Ovary (tissue), 9 donors: Measurements from ENCODE around the gene LDB1. TPM values are rescaled to one million over a fixed set of nuclear protein-coding genes. Genes with fewer than 3 reads are reported as not detected.

Source experiments
- DNase-seq, 5 donors: peaks; one replicate each; pipeline ENCODE4 v3.0.0-alpha.2; 2019 to 2020
- H3K27ac ChIP-seq, 2 donors: fragments of 200-600 bp; one replicate each; pipeline versions ENCODE4 v1.5.1 to v1.8.0; 2019 to 2022
- H3K27me3 ChIP-seq: fragments of 200-600 bp; one replicate; pipeline ENCODE4 v1.8.0; 2022
- H3K36me3 ChIP-seq: fragments of 200-600 bp; sonication (generic); one replicate; pipeline ENCODE4 v1.5.1; 2019
- H3K4me1 ChIP-seq: one replicate; pipeline ENCODE4 v1.8.1; 2013; ENCODE audit warnings: mild to moderate bottlenecking, moderate library complexity; ENCODE audit not compliant: insufficient read depth
- H3K4me3 ChIP-seq: fragments of 200-600 bp; sonication (generic); one replicate; pipeline ENCODE4 v1.5.1; 2017
- H3K9me3 ChIP-seq, 2 donors: fragments of 200-600 bp in 1 of 2; sonication (generic) in 1 of 2; one replicate each; pipeline versions ENCODE4 v1.5.1 to v1.8.1; 2013 to 2019; ENCODE audit warnings: mild to moderate bottlenecking in 1 of 2, moderate library complexity in 1 of 2
- EP300 ChIP-seq: sonication (generic); formaldehyde crosslinking; IDR thresholded peaks from one replicate; pipeline ENCODE4 v1.6.1; 2017; ENCODE audit warnings: antibody characterized with exemption
- POLR2A ChIP-seq: fragments of 450-650 bp; IDR thresholded peaks from one replicate; pipeline ENCODE4 v1.6.1; 2017; ENCODE audit warnings: antibody characterized with exemption, mild to moderate bottlenecking, moderate library complexity
- WGBS, 3 donors: extraction: QIAGEN DNeasy Blood & Tissue Kit in 1 of 3; methylation state at CpG; one replicate each; pipeline versions ENCODE4 v1.1.5 to v1.1.7; 2013 to 2017; 5-methylcytosine and 5-hydroxymethylcytosine counted together
- intact Hi-C, 4 donors: fragments of 100-400 bp; cut with DNase I; formaldehyde crosslinking; loops; one replicate each; pipeline versions ENCODE4 v1.11.0 to v1.15.1; 2022 to 2023
- polyA plus RNA-seq, 2 donors: library from polyadenylated mRNA; stranded (reverse); fragments of 200-250 nt in 1 of 2; fragments of 350-450 nt in 1 of 2; fragmentation: Illumina TruSeq in 1 of 2; extraction: RNeasy Lipid Tissue Mini Kit (QIAGEN cat#74804) in 1 of 2; gene quantifications; one replicate each; pipeline ENCODE4 v1.2.3, GENCODE V29; 2013 to 2014
- total RNA-seq, 7 donors: library from RNA; depleted of rRNA in 2 of 7; stranded (reverse); fragments of >200 nt in 2 of 7; fragmentation: NEBNext Ultra II Directional in 3 of 7; extraction: Animal tissue kit (Norgen Biotek cat#: 25700) in 3 of 7; gene quantifications; one replicate each; pipeline versions ENCODE4 v1.1.0 to v1.2.4, GENCODE V29; 2016 to 2023
- TF ChIP-seq, protein P1 (sequence below), 3 donors: fragments of 450-650 bp in 2 of 3; fragments of 200-600 bp in 1 of 3; IDR thresholded peaks; one replicate each; pipeline versions ENCODE4 v1.5.1 to v1.8.0; 2016 to 2022; ENCODE audit warnings: antibody characterized with exemption in 3 of 3, mild to moderate bottlenecking in 1 of 3
- donor health status: DM: no; HTN: no; CAD: no; lungs with moderate emphysema.
- donor health status: DM: no; HTN: no; CAD: no.
- donor health status: Bipolar disorder and iron deficiency.
- donor health status: DM: yes; HTN: yes; CAD: no.
- donor health status: DM: no; HTN: no; CAD: no.
- donor health status: DM: yes; HTN: yes; CAD: no.

LDB1 gene
- total and polyA plus RNA-seq, 9 donors: 59.0 to 141 (median 93.2) TPM

DNA sequence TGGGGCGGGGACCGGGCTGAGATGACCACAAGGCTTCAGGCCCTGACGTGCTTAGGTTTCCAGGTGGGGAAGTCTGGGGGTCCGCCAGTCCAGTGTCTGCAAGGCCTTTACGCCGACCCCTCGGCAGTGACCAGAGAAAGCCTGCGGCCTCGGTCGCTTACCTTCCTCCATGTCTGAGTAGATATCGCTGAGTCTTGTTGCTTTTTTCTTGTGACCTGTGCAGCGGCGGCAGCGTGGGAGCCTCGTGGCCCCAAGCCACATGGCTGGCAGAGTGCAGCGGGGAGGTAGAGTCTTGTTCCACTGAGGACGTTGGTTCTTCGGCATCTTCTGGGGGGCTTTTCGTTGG, 32.4 kb upstream of the LDB1 start:
- intact Hi-C loops: loop anchor here in 1 of 4 donors (10.0 kb wide), 1 partner anchor 82 kb away; no protein-coding TSS in a partner anchor
- Histone ChIP-seq H3K27me3 (no peaks in the 10 kb centered on the region), H3K36me3 (no peaks in the 10 kb centered on the region), H3K27ac (peak overlapping the region; percentile 4 to 81), H3K4me3 (peak overlapping the region; percentile 90), H3K9me3 (no peaks in the 10 kb centered on the region), H3K4me1 (peaks cover 6% of the 10 kb centered on the region)
- DNase-seq: no peak
- 0 to 1% (median 0%) methylated on average over 17 to 19 of the region's 19 CpGs for WGBS, 3 donors
- TF ChIP-seq POLR2A (no peak), EP300 (no peak)
- TF ChIP-seq, protein P1, sequence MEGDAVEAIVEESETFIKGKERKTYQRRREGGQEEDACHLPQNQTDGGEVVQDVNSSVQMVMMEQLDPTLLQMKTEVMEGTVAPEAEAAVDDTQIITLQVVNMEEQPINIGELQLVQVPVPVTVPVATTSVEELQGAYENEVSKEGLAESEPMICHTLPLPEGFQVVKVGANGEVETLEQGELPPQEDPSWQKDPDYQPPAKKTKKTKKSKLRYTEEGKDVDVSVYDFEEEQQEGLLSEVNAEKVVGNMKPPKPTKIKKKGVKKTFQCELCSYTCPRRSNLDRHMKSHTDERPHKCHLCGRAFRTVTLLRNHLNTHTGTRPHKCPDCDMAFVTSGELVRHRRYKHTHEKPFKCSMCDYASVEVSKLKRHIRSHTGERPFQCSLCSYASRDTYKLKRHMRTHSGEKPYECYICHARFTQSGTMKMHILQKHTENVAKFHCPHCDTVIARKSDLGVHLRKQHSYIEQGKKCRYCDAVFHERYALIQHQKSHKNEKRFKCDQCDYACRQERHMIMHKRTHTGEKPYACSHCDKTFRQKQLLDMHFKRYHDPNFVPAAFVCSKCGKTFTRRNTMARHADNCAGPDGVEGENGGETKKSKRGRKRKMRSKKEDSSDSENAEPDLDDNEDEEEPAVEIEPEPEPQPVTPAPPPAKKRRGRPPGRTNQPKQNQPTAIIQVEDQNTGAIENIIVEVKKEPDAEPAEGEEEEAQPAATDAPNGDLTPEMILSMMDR (IDR thresholded peaks at IDR 0.05): no peak

DNA sequence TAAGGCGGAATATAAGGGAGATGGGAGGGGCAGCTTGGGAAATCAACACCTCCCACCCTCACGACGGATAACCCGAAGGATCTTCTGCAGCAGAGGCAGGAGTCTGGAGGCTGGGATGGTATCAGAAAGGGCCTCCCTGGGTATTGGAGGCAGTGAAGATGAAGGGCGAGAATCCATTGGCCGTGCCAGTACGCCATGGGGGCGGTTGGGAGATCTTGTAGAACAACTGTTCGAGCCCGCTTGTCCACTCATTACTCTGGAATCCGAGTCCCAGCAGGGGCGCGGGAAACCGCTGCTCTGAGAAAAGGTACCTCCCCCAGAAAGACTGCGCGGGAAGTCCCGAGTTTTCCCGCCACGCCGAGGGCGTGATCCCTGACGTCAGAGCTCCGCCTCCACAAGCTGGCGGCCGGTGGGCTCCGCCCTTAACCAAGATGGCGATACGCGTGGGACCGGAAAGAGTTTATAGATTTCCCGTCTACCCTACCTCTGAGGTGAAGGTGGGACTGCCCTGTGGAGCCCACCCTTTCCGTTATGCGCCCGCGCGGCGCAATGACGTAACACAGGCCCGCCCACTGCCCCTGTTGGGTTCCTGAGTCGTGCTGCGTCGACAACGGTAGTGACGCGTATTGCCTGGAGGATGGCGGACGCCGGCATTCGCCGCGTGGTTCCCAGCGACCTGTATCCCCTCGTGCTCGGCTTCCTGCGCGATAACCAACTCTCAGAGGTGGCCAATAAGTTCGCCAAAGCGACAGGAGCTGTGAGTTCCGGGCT, 31.8 kb upstream of the LDB1 start, which contains the start of gene NOLC1:
Gene NOLC1 (plus strand): TSS at position 616 of the 771 bp plus-strand sequence. CDS start 22 bp downstream, at position 638.
- no peaks in the 10 kb centered on the region for H3K9me3 ChIP-seq
- H3K4me1 ChIP-seq: peaks cover 6% of the 10 kb centered on the region
- TF ChIP-seq POLR2A (peak; percentile 96), EP300 (peak; percentile 100)
- TF ChIP-seq, protein P1 (IDR thresholded peaks at IDR 0.05): peak in 1 of 3 donors; percentile 32
- H3K36me3 ChIP-seq: no peaks in the 10 kb centered on the region
- DNase-seq: peak; percentile 98 to 99 (median 99)
- no peaks in the 10 kb centered on the region for H3K27me3 ChIP-seq
- H3K27ac ChIP-seq: peak within 1 kb of the TSS; percentile 4 to 81
- H3K4me3 ChIP-seq: peak within 1 kb of the TSS; percentile 90
- 2 to 3% (median 3%) methylated on average over 55 to 59 of the region's 59 CpGs for WGBS, 3 donors
- intact Hi-C loops: loop anchor here in 1 of 4 donors (10.0 kb wide), 1 partner anchor 83 kb away; no protein-coding TSS in a partner anchor

- WGBS, 3 donors: 42 to 56% (median 55%) methylated on average over 3 of the region's 3 CpGs
- TF ChIP-seq, protein P1 (IDR thresholded peaks at IDR 0.05): no peak
- TF ChIP-seq EP300: no peak
- no peak for TF ChIP-seq POLR2A
- H3K27me3 ChIP-seq: no peaks in the 10 kb centered on the region
- DNase-seq: no peak
- H3K36me3 ChIP-seq: no peaks in the 10 kb centered on the region
- no peak overlapping the region for H3K4me3 ChIP-seq
- no peaks in the 10 kb centered on the region for H3K9me3 ChIP-seq
- intact Hi-C loops: loop anchor here in 1 of 4 donors (10.0 kb wide), 1 partner anchor 84 kb away; no protein-coding TSS in a partner anchor
- H3K4me1 ChIP-seq: peaks cover 6% of the 10 kb centered on the region
- H3K27ac ChIP-seq: peak overlapping the region in 1 of 2 donors; percentile 81
Measured at GRCh38 chr10:102150970-102151773, 31.0 kb upstream of the LDB1 start.

DNA sequence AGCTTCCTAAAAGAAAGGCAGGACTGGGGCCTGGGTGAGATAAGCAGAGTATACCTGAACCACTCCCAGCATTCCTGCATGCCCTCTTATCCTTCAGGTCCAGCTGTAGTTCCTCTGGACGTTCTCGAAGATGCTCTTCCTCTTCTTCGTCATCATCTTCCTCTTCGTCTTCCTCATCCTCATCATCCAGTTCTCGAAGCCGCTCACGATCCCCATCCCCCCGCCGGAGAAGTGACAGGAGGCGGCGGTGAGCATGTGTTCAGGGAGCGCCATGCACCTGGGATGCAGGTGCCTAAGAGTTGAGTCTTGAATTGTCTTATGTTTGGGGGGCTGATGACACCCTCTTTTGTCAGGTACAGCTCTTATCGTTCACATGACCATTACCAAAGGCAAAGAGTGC, 28.1 kb upstream of the LDB1 start:
- peak in 1 of 5 donors; percentile 6 for DNase-seq
- Histone ChIP-seq H3K36me3 (no peaks in the 10 kb centered on the region), H3K4me1 (peaks cover 3% of the 10 kb centered on the region), H3K4me3 (no peak overlapping the region), H3K27me3 (no peaks in the 10 kb centered on the region), H3K27ac (no peak overlapping the region), H3K9me3 (no peaks in the 10 kb centered on the region)
- intact Hi-C loops: no loop called here
- TF ChIP-seq POLR2A (no peak), EP300 (no peak)
- TF ChIP-seq, protein P1 (IDR thresholded peaks at IDR 0.05): no peak
- WGBS, 3 donors: 92 to 93% (median 92%) methylated on average over 13 of the region's 13 CpGs
